OCI-LY1 (cell line): ENCODE results near the gene FDX2.

Experiments
- H2AFZ ChIP-seq: fragments of 200-600 bp; sonication (generic), shearing (Covaris generic); 2 replicates; pipeline ENCODE4 v1.6.0; 2014; ENCODE audit warnings: antibody characterized with exemption, mild to moderate bottlenecking, low read length
- H3F3A ChIP-seq: fragments of 200-600 bp; sonication (generic), shearing (Covaris generic); 2 replicates; pipeline ENCODE4 v1.6.0; 2014; ENCODE audit warnings: mild to moderate bottlenecking, antibody characterized with exemption, low read length, moderate library complexity; ENCODE audit not compliant: insufficient read depth
- H3K27ac ChIP-seq: fragments of 200-600 bp; sonication (generic); 2 replicates; pipeline ENCODE4 v1.5.1; 2014; ENCODE audit warnings: low read length, mixed run types, mild to moderate bottlenecking, low read depth; ENCODE audit not compliant: poor library complexity, severe bottlenecking
- H3K27me3 ChIP-seq: fragments of 200-600 bp; sonication (generic); 2 replicates; pipeline ENCODE4 v1.6.0; 2014; ENCODE audit warnings: antibody characterized with exemption, mild to moderate bottlenecking, low read length, moderate library complexity; ENCODE audit not compliant: insufficient read depth
- H3K36me3 ChIP-seq: fragments of 200-600 bp; sonication (generic); 2 replicates; pipeline ENCODE4 v1.6.1; 2014; ENCODE audit warnings: mild to moderate bottlenecking, antibody characterized with exemption, low read length, moderate library complexity, mixed read lengths; ENCODE audit not compliant: insufficient read depth
- H3K4me1 ChIP-seq: fragments of 200-600 bp; sonication (generic); 2 replicates; pipeline ENCODE4 v1.5.1; 2014; ENCODE audit warnings: mild to moderate bottlenecking, low read length, moderate library complexity; ENCODE audit not compliant: insufficient read depth, severe bottlenecking
- H3K4me2 ChIP-seq: fragments of 200-600 bp; sonication (generic), shearing (Covaris generic); 2 replicates; pipeline ENCODE4 v1.6.1; 2014; ENCODE audit warnings: low read length
- H3K4me3 ChIP-seq: fragments of 200-600 bp; sonication (generic); 2 replicates; pipeline ENCODE4 v1.5.1; 2014; ENCODE audit warnings: low read length, low read depth, mild to moderate bottlenecking, mixed read lengths; ENCODE audit not compliant: poor library complexity, severe bottlenecking
- H3K79me2 ChIP-seq: fragments of 200-600 bp; shearing (Covaris generic); 2 replicates; pipeline ENCODE4 v1.6.1; 2016; ENCODE audit warnings: mixed run types, low read length, mixed read lengths; ENCODE audit not compliant: insufficient read depth
- H3K9ac ChIP-seq: fragments of 200-600 bp; sonication (generic), shearing (Covaris generic); 2 replicates; pipeline ENCODE4 v1.6.1; 2014; ENCODE audit warnings: mild to moderate bottlenecking, low read length, mixed read lengths
- H3K9me2 ChIP-seq: fragments of 200-600 bp; sonication (generic), shearing (Covaris generic); 2 replicates; pipeline ENCODE4 v1.6.1; 2014; ENCODE audit warnings: low read depth, mild to moderate bottlenecking, low read length, mixed read lengths
- H3K9me3 ChIP-seq: fragments of 200-600 bp; shearing (Covaris generic); 2 replicates; pipeline ENCODE4 v1.6.1; 2014; ENCODE audit warnings: low read length, mixed read lengths
- H4K20me1 ChIP-seq: fragments of 200-600 bp; sonication (generic), shearing (Covaris generic); 2 replicates; pipeline ENCODE4 v1.6.0; 2016; ENCODE audit warnings: mild to moderate bottlenecking, low read length; ENCODE audit not compliant: insufficient read depth
- CTCF ChIP-seq: fragments of 200-600 bp; sonication (generic), shearing (Covaris generic); IDR thresholded peaks from 2 replicates; pipeline ENCODE4 v1.5.1; 2017; ENCODE audit warnings: mild to moderate bottlenecking, antibody characterized with exemption, low read length, moderate library complexity, mixed read lengths
- EZH2 ChIP-seq: fragments of 200-600 bp; sonication (generic), shearing (Covaris generic); IDR thresholded peaks from 2 replicates; pipeline ENCODE4 v1.8.0; 2017; ENCODE audit warnings: borderline replicate concordance, mixed run types, mild to moderate bottlenecking, antibody characterized with exemption, low read length, moderate library complexity, mixed read lengths

FDX2 gene

GRCh38 chr19:10318807-10319682 lies 3.2 kb upstream of the FDX2 start:
- Histone ChIP-seq H2AFZ (no peak overlapping the region), H3K4me2 (no peak overlapping the region), H3K9me3 (no peaks in the 10 kb centered on the region), H3K79me2 (no peaks in the 10 kb centered on the region), H3K9ac (no peak overlapping the region), H3K27ac (no peak overlapping the region), H3K27me3 (no peaks in the 10 kb centered on the region), H3K4me1 (peaks cover 23% of the 10 kb centered on the region), H3K36me3 (peaks cover 72% of the 10 kb centered on the region), H3K4me3 (no peak overlapping the region), H3F3A (no peaks in the 10 kb centered on the region), H4K20me1 (no peaks in the 10 kb centered on the region), H3K9me2 (no peaks in the 10 kb centered on the region)
- no peak for TF ChIP-seq CTCF
- TF ChIP-seq EZH2, result no peak

- H3F3A ChIP-seq, result no peaks in the 10 kb centered on the region
- TF ChIP-seq CTCF (no peak), EZH2 (no peak)
- H3K27me3 ChIP-seq, result no peaks in the 10 kb centered on the region
- no peak overlapping the region for H3K9ac ChIP-seq
- H4K20me1 ChIP-seq, result no peaks in the 10 kb centered on the region
- no peak overlapping the region for H3K4me2 ChIP-seq
- no peaks in the 10 kb centered on the region for H3K79me2 ChIP-seq
- H3K9me3 ChIP-seq, result no peaks in the 10 kb centered on the region
- peaks cover 16% of the 10 kb centered on the region for H3K4me1 ChIP-seq
- H3K9me2 ChIP-seq, result no peaks in the 10 kb centered on the region
- H3K27ac ChIP-seq, result no peak overlapping the region
- H2AFZ ChIP-seq, result no peak overlapping the region
- no peak overlapping the region for H3K4me3 ChIP-seq
- H3K36me3 ChIP-seq, result peaks cover 69% of the 10 kb centered on the region
Measured at GRCh38 chr19:10317857-10318462, 2.1 kb upstream of the FDX2 start.

GRCh38 chr19:10317045-10317856 lies 1.4 kb upstream of the FDX2 start:
- Histone ChIP-seq H3K9me2 (no peaks in the 10 kb centered on the region), H3K36me3 (peaks cover 62% of the 10 kb centered on the region), H2AFZ (no peak overlapping the region), H3K27me3 (no peaks in the 10 kb centered on the region), H3K4me1 (peaks cover 16% of the 10 kb centered on the region), H3K4me2 (no peak overlapping the region), H3K9me3 (no peaks in the 10 kb centered on the region), H3K9ac (no peak overlapping the region), H4K20me1 (no peaks in the 10 kb centered on the region), H3K79me2 (no peaks in the 10 kb centered on the region), H3K4me3 (no peak overlapping the region), H3F3A (no peaks in the 10 kb centered on the region), H3K27ac (no peak overlapping the region)
- TF ChIP-seq CTCF (no peak), EZH2 (no peak)
